Body of pancreas (tissue), 4 donors: ENCODE data around the gene WNK1.

ENCODE experiments used
- POLR2A ChIP-seq, 3 donors: fragments of 450-650 bp; IDR thresholded peaks; one replicate each; pipeline ENCODE4 v1.6.1; 2016; ENCODE audit warnings: antibody characterized with exemption in 3 of 3, mild to moderate bottlenecking in 2 of 3
- TF ChIP-seq, protein P1 (sequence below), 7 experiments: fragments of 450-650 bp in 4 of 7; fragments of 200-600 bp in 3 of 7; sonication (generic) in 3 of 7; IDR thresholded peaks; one replicate each; pipeline ENCODE4 v1.5.1; 2016 to 2019; ENCODE audit warnings: antibody characterized with exemption in 7 of 7

DNA sequence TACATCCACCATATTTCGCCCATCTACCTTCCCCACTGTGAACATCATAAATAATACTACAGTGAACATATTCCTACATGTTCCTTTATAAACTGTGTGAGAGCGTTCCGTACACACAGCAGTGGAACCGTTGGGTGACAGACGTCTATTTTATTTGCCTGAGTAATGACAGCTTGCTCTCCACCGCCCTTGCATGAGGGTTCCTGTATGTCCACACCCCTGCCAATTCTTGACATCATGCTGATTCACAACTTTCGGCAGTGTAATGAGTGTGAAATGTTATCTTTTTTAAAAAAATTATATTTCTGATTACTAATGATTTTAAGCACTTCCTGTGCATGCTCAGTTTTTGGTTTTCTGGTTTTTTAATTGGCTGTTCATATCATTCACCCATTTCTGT lies 201.4 kb downstream of the WNK1 start:
- TF ChIP-seq, protein P1, sequence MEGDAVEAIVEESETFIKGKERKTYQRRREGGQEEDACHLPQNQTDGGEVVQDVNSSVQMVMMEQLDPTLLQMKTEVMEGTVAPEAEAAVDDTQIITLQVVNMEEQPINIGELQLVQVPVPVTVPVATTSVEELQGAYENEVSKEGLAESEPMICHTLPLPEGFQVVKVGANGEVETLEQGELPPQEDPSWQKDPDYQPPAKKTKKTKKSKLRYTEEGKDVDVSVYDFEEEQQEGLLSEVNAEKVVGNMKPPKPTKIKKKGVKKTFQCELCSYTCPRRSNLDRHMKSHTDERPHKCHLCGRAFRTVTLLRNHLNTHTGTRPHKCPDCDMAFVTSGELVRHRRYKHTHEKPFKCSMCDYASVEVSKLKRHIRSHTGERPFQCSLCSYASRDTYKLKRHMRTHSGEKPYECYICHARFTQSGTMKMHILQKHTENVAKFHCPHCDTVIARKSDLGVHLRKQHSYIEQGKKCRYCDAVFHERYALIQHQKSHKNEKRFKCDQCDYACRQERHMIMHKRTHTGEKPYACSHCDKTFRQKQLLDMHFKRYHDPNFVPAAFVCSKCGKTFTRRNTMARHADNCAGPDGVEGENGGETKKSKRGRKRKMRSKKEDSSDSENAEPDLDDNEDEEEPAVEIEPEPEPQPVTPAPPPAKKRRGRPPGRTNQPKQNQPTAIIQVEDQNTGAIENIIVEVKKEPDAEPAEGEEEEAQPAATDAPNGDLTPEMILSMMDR (IDR thresholded peaks at IDR 0.05) = no peak
- no peak for TF ChIP-seq POLR2A (IDR thresholded peaks at IDR 0.05)
